Neural cell (in vitro differentiated cells): Measurements from ENCODE around the gene NRCAM. TPM values are rescaled to one million over a fixed set of nuclear protein-coding genes. Genes with fewer than 3 reads are reported as not detected.
"Not testable (repeated sequence)": the region's sequence is repeated elsewhere in the genome, so short reads cannot be mapped to it uniquely, and the experiment has no call there.

ENCODE experiments used
- H2AFZ ChIP-seq: fragments of 200-600, 300-800 bp; sonication (generic), shearing (Covaris generic); 2 replicates; pipeline ENCODE4 v1.6.0; 2014; ENCODE audit warnings: low read depth, mild to moderate bottlenecking, antibody characterized with exemption, low read length, moderate library complexity
- H3F3A ChIP-seq: fragments of 200-600 bp; shearing (Covaris generic); 2 replicates; pipeline ENCODE4 v1.6.1; 2016; ENCODE audit warnings: mild to moderate bottlenecking, moderate library complexity, mixed read lengths, antibody characterized with exemption, low read length; ENCODE audit not compliant: insufficient read depth, poor library complexity, severe bottlenecking
- H3K27ac ChIP-seq: fragments of 200-600, 300-800 bp; sonication (generic), shearing (Covaris generic); 2 replicates; pipeline ENCODE4 v1.5.1; 2014; ENCODE audit warnings: mild to moderate bottlenecking, low read length, moderate library complexity
- H3K27me3 ChIP-seq: fragments of 300-800, 200-600 bp; sonication (generic), shearing (Covaris generic); 2 replicates; pipeline ENCODE4 v1.6.0; 2014; ENCODE audit warnings: mild to moderate bottlenecking, low read depth, low read length, moderate library complexity; ENCODE audit not compliant: insufficient read depth
- H3K36me3 ChIP-seq: fragments of 300-800, 200-600 bp; sonication (generic), shearing (Covaris generic); 2 replicates; pipeline ENCODE4 v1.5.1; 2014; ENCODE audit warnings: mild to moderate bottlenecking, antibody characterized with exemption, low read length, moderate library complexity; ENCODE audit not compliant: insufficient read depth
- H3K4me2 ChIP-seq: fragments of 300-800, 200-600 bp; sonication (generic), shearing (Covaris generic); 2 replicates; pipeline ENCODE4 v1.6.0; 2014; ENCODE audit warnings: mild to moderate bottlenecking, low read length
- H3K4me3 ChIP-seq: fragments of 300-800, 200-600 bp; sonication (generic), shearing (Covaris generic); 2 replicates; pipeline ENCODE4 v1.5.1; 2014; ENCODE audit warnings: mild to moderate bottlenecking, low read length, moderate library complexity
- H3K79me2 ChIP-seq: fragments of 200-600 bp; shearing (Covaris generic); replicated peaks from 2 replicates; pipeline ENCODE4 v1.6.0; 2014; ENCODE audit warnings: mild to moderate bottlenecking, low read length, moderate library complexity; ENCODE audit not compliant: insufficient read depth
- H3K9ac ChIP-seq: fragments of 300-800, 200-600 bp; sonication (generic), shearing (Covaris generic); 2 replicates; pipeline ENCODE4 v1.6.1; 2016; ENCODE audit warnings: mild to moderate bottlenecking, low read length, mixed read lengths
- H3K9me2 ChIP-seq: fragments of 200-600 bp; shearing (Covaris generic); 2 replicates; pipeline ENCODE4 v1.6.1; 2016; ENCODE audit warnings: mild to moderate bottlenecking, low read length, mixed read lengths; ENCODE audit not compliant: insufficient read depth
- H3K9me3 ChIP-seq: fragments of 200-600, 300-800 bp; sonication (generic), shearing (Covaris generic); 2 replicates; pipeline ENCODE4 v1.6.1; 2016; ENCODE audit warnings: mild to moderate bottlenecking, mixed run types, low read length, moderate library complexity, mixed read lengths
- H4K20me1 ChIP-seq: fragments of 200-600 bp; shearing (Covaris generic); 2 replicates; pipeline ENCODE4 v1.6.1; 2016; ENCODE audit warnings: mild to moderate bottlenecking, mixed run types; ENCODE audit not compliant: insufficient read depth
- EP300 ChIP-seq: fragments of 450-650 bp; conservative IDR thresholded peaks from 2 replicates; pipeline ENCODE4 v1.6.1; 2014; ENCODE audit warnings: antibody characterized with exemption, mild to moderate bottlenecking, moderate library complexity; ENCODE audit not compliant: poor library complexity, severe bottlenecking
- EZH2 ChIP-seq: fragments of 200-600, 300-800 bp; shearing (Covaris generic), sonication (generic); IDR thresholded peaks from 2 replicates; pipeline ENCODE4 v1.6.1; 2014; ENCODE audit warnings: antibody characterized with exemption, low read length, borderline replicate concordance, mild to moderate bottlenecking; ENCODE audit not compliant: insufficient read depth, poor library complexity, severe bottlenecking
- MXI1 ChIP-seq: fragments of 450-650 bp; conservative IDR thresholded peaks from 2 replicates; pipeline ENCODE4 v1.6.1; 2014; ENCODE audit warnings: antibody characterized with exemption, mild to moderate bottlenecking; ENCODE audit not compliant: poor library complexity, severe bottlenecking
- POLR2AphosphoS5 ChIP-seq: IDR thresholded peaks from 2 replicates; pipeline ENCODE4 v1.6.1; 2012
- RAD21 ChIP-seq: fragments of 450-650 bp; conservative IDR thresholded peaks from 2 replicates; pipeline ENCODE4 v1.6.1; 2014; ENCODE audit warnings: antibody characterized with exemption, mild to moderate bottlenecking, moderate library complexity
- REST ChIP-seq: IDR thresholded peaks from 2 replicates; pipeline ENCODE4 v1.6.1; 2012; ENCODE audit warnings: borderline replicate concordance
- SMC3 ChIP-seq: fragments of 450-650 bp; conservative IDR thresholded peaks from 2 replicates; pipeline ENCODE4 v1.6.1; 2014; ENCODE audit warnings: antibody characterized with exemption, mild to moderate bottlenecking, moderate library complexity; ENCODE audit not compliant: poor library complexity
- TAF1 ChIP-seq: IDR thresholded peaks from 2 replicates; pipeline ENCODE4 v1.6.1; 2012; ENCODE audit warnings: low read depth
- polyA plus RNA-seq: library from polyadenylated mRNA; depleted of rRNA; stranded (reverse); fragments of >200 nt; gene quantifications from 2 replicates; pipeline ENCODE4 v1.2.3, GENCODE V29; 2014
- TF ChIP-seq, protein P1 (sequence below): fragments of 450-650 bp; IDR thresholded peaks from 2 replicates; pipeline ENCODE4 v1.5.1; 2014; ENCODE audit warnings: antibody characterized with exemption, mild to moderate bottlenecking, moderate library complexity; ENCODE audit not compliant: poor library complexity, severe bottlenecking

The NRCAM gene
- polyA plus RNA-seq, 1 donor from 2014 or later, result 90.9 TPM

GRCh38 chr7:108261560-108262255, 194.5 kb downstream of the NRCAM start:
- Histone ChIP-seq H3K79me2 (no peaks in the 10 kb centered on the region), H3K9ac (no peak overlapping the region), H3K4me3 (no peak overlapping the region), H2AFZ (no peak overlapping the region), H3F3A (no peaks in the 10 kb centered on the region), H3K27me3 (no peaks in the 10 kb centered on the region), H3K27ac (no peak overlapping the region), H3K9me2 (no peaks in the 10 kb centered on the region), H3K36me3 (no peaks in the 10 kb centered on the region), H3K9me3 (no peaks in the 10 kb centered on the region), H3K4me2 (no peak overlapping the region), H4K20me1 (no peaks in the 10 kb centered on the region)
- TF ChIP-seq REST, result no peak
- TF ChIP-seq, protein P1, sequence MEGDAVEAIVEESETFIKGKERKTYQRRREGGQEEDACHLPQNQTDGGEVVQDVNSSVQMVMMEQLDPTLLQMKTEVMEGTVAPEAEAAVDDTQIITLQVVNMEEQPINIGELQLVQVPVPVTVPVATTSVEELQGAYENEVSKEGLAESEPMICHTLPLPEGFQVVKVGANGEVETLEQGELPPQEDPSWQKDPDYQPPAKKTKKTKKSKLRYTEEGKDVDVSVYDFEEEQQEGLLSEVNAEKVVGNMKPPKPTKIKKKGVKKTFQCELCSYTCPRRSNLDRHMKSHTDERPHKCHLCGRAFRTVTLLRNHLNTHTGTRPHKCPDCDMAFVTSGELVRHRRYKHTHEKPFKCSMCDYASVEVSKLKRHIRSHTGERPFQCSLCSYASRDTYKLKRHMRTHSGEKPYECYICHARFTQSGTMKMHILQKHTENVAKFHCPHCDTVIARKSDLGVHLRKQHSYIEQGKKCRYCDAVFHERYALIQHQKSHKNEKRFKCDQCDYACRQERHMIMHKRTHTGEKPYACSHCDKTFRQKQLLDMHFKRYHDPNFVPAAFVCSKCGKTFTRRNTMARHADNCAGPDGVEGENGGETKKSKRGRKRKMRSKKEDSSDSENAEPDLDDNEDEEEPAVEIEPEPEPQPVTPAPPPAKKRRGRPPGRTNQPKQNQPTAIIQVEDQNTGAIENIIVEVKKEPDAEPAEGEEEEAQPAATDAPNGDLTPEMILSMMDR, result no peak
- TF ChIP-seq EZH2, result no peak
- no peak for TF ChIP-seq RAD21
- no peak for TF ChIP-seq SMC3
- TF ChIP-seq EP300, result no peak
- TF ChIP-seq POLR2AphosphoS5, result no peak
- no peak for TF ChIP-seq MXI1
- TF ChIP-seq TAF1, result no peak

DNA sequence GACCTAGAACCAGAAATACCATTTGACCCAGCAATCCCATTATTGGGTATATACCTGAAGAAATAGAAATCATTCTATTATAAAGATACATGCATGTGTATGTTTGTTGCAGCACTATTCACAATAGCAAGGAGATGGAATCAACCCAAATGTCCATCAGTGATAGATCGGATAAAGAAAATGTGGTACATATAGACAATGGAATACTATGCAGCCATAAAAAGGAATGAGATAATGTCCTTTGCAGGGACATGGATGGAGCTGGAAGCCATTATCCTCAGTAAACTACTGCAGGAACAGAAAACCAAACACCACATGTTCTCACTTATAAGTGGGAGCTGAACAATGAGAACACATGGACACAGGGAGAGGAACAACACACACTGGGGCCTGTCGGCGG, 196.8 kb downstream of the NRCAM start:
- not testable (repeated sequence) for H3K27me3 ChIP-seq, H3K9me2 ChIP-seq, H3K9me3 ChIP-seq, H3F3A ChIP-seq, H3K9ac ChIP-seq, H2AFZ ChIP-seq, H3K4me3 ChIP-seq, H3K27ac ChIP-seq, H3K36me3 ChIP-seq, H3K79me2 ChIP-seq, H4K20me1 ChIP-seq, H3K4me2 ChIP-seq

DNA sequence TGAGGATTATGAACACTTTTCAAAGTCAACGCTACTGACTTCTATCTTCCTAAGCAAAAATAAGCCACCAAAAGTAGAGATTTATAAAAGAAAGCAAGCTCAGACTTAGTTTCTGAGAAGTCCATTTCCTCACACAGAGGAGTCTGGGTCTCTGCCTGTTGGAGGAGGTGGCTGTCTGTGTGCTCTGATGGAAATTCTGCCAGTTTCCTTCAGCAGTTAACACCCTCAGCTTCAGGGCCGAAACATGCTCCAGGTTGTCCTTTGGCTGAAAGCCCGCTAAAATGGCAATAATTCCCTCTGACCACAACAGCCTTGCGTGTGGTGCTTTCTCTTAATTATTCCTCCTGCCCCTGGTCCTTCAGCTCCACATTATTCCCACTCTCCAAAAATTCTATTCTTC, 198.3 kb downstream of the NRCAM start:
- no peak overlapping the region for H3K4me3 ChIP-seq
- H3K27ac ChIP-seq, result no peak overlapping the region
- no peaks in the 10 kb centered on the region for H3K27me3 ChIP-seq

More for the DNA sequence above, 198.3 kb downstream of the NRCAM start:
- Histone ChIP-seq H4K20me1 (no peaks in the 10 kb centered on the region), H3K36me3 (no peaks in the 10 kb centered on the region), H3K9me2 (no peaks in the 10 kb centered on the region), H3K9me3 (no peaks in the 10 kb centered on the region), H3K79me2 (no peaks in the 10 kb centered on the region), H3K9ac (no peak overlapping the region), H3F3A (no peaks in the 10 kb centered on the region), H2AFZ (no peak overlapping the region), H3K4me2 (no peak overlapping the region)
- TF ChIP-seq RAD21 (no peak), SMC3 (no peak), EP300 (no peak), POLR2AphosphoS5 (no peak), TAF1 (no peak), EZH2 (no peak), REST (no peak), MXI1 (no peak)
- TF ChIP-seq, protein P1, result no peak
